ES-I3 (cell line): ENCODE data around the gene PLCL1.
"Not testable (repeated sequence)": the region's sequence is repeated elsewhere in the genome, so short reads cannot be mapped to it uniquely, and the experiment has no call there.

ENCODE experiments used
- H3K36me3 ChIP-seq: 2 replicates; pipeline ENCODE4 v1.6.1; 2013; ENCODE audit warnings: mild to moderate bottlenecking, low read length, control low read depth, moderate library complexity; ENCODE audit not compliant: insufficient read depth
- H3K4me1 ChIP-seq: 2 replicates; pipeline ENCODE4 v1.6.1; 2013; ENCODE audit warnings: mild to moderate bottlenecking, control low read depth, low read length; ENCODE audit not compliant: insufficient read depth
- H3K9ac ChIP-seq: 2 replicates; pipeline ENCODE4 v1.6.1; 2013; ENCODE audit warnings: low read depth, mild to moderate bottlenecking, low read length, moderate library complexity
- H3K9me3 ChIP-seq: 2 replicates; pipeline ENCODE4 v1.6.1; 2013; ENCODE audit warnings: mild to moderate bottlenecking, low read length, moderate library complexity; ENCODE audit not compliant: control insufficient read depth, insufficient read depth

Gene PLCL1

GRCh38 chr2:198191651-198192050, 387.3 kb downstream of the PLCL1 start:
- H3K36me3 ChIP-seq = no peaks in the 10 kb centered on the region
- H3K9ac ChIP-seq = no peak overlapping the region
- 0 out of 2 replicates have a peak, but pooled peaks cover 3% of the 10 kb centered on the region for H3K9me3 ChIP-seq

GRCh38 chr2:198196556-198196955, 392.2 kb downstream of the PLCL1 start:
- not testable (repeated sequence) for H3K9ac ChIP-seq, H3K9me3 ChIP-seq, H3K36me3 ChIP-seq

More at GRCh38 chr2:198191651-198192050, 387.3 kb downstream of the PLCL1 start:
- H3K4me1 ChIP-seq = no peaks in the 10 kb centered on the region

More at GRCh38 chr2:198196556-198196955, 392.2 kb downstream of the PLCL1 start:
- H3K4me1 ChIP-seq = not testable (repeated sequence)
